ENCODE measurements around the gene C10orf90. TPM values are rescaled to one million over a fixed set of nuclear protein-coding genes. Genes with fewer than 3 reads are reported as not detected.

C10orf90 gene
- total and polyA plus RNA-seq, 9 donors = not detected

GRCh38 chr10:126407831-126408230 lies 262.7 kb downstream of the C10orf90 start:
- H3K4me1 ChIP-seq (ENCODE audit: insufficient read depth) = no peaks in the 10 kb centered on the region
- intact Hi-C loops (cut with DNase I) = no loop called here
- 85 to 91% (median 90%) methylated on average over 2 of the region's 2 CpGs for WGBS, 3 donors
- no peaks in the 10 kb centered on the region for H3K27me3 ChIP-seq
- no peak for DNase-seq
- no peaks in the 10 kb centered on the region for H3K9me3 ChIP-seq
- no peaks in the 10 kb centered on the region for H3K36me3 ChIP-seq
- TF ChIP-seq EP300 (IDR thresholded peaks at IDR 0.05) (no peak), POLR2A (IDR thresholded peaks at IDR 0.05) (no peak)
- TF ChIP-seq, protein P1, sequence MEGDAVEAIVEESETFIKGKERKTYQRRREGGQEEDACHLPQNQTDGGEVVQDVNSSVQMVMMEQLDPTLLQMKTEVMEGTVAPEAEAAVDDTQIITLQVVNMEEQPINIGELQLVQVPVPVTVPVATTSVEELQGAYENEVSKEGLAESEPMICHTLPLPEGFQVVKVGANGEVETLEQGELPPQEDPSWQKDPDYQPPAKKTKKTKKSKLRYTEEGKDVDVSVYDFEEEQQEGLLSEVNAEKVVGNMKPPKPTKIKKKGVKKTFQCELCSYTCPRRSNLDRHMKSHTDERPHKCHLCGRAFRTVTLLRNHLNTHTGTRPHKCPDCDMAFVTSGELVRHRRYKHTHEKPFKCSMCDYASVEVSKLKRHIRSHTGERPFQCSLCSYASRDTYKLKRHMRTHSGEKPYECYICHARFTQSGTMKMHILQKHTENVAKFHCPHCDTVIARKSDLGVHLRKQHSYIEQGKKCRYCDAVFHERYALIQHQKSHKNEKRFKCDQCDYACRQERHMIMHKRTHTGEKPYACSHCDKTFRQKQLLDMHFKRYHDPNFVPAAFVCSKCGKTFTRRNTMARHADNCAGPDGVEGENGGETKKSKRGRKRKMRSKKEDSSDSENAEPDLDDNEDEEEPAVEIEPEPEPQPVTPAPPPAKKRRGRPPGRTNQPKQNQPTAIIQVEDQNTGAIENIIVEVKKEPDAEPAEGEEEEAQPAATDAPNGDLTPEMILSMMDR (IDR thresholded peaks at IDR 0.05) = no peak
- H3K4me3 ChIP-seq = no peak overlapping the region
- H3K27ac ChIP-seq = no peak overlapping the region

DNA sequence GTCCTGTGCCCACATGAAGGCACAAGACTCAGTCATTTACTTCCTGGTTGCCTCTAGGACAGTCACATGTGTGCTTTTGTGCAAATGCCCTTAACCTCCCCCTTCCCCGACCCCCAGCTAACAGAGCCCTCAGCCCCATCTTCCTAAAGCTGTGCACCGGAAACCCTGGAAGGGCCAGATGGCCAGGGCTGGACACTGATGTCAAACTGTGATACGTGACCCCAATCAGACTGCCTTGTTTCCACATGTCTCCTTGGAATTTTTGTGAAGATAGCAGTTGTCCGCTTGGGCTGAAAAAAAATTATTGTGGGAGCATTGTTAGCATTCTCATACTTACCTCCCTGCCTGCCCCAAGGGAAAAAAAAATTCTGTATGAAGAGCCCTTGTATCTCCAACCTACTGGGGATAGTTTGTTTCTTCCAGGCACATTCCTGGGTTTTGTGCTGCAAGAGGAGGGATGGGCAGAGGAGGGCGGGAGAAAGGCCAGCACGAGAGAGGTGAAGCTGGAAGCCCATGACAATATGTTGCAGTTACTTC lies 265.2 kb downstream of the C10orf90 start:
- no peak overlapping the region for H3K27ac ChIP-seq
- WGBS, 3 donors = 66 to 75% (median 66%) methylated on average over 6 of the region's 6 CpGs
- H3K36me3 ChIP-seq = no peaks in the 10 kb centered on the region
- no peaks in the 10 kb centered on the region for H3K4me1 ChIP-seq (ENCODE audit: insufficient read depth)
- no peaks in the 10 kb centered on the region for H3K9me3 ChIP-seq
- no peaks in the 10 kb centered on the region for H3K27me3 ChIP-seq
- intact Hi-C loops (cut with DNase I) = no loop called here
- no peak overlapping the region for H3K4me3 ChIP-seq
- DNase-seq = no peak
- TF ChIP-seq EP300 (IDR thresholded peaks at IDR 0.05) = no peak
- TF ChIP-seq POLR2A (IDR thresholded peaks at IDR 0.05) = no peak
- TF ChIP-seq, protein P1 (IDR thresholded peaks at IDR 0.05) = no peak

DNA sequence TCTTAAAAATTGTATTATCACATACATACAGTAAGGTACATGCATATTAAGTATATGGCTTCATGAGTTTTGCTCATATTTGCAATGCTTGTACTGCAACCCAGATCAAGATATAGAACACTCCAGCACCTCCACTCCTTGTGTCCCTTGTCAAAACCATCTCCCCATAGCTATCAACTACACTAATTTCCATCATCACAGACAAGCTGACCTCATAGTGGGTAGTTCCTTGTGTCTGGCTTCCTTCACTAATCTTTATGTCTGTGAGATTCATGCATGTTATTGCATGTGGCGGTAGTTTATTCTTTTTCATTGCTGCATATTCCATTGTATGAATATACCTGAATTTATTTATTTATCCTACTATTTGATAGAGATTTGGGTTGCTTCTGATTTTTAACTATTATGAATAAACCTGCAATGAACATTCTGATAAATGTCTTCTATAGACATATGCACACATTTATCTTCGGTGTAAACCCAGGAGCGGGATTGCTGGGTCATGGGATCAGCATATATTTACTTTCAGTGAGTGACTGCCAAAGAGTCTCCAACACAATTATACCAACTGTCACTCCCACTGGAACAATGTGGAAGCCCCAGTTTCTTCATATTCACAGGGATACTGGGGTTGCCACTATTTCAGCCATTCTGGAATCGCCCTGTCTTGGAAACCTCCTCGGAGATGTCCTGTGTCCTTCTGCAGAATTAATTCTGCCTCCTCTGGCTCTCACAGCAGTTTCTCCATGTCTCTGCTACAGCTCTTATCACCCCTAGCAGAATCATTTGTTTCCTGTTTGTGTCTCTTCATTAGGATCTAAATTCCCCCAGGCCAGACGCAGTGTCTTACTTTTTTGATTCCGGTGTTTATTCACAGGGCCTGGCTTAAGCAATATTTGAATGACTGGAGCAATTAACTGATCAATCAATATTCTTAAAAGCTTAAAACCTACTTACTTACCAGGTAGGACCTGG lies 267.5 kb downstream of the C10orf90 start:
- no peak overlapping the region for H3K27ac ChIP-seq

GRCh38 chr10:126400641-126401040 lies 269.9 kb downstream of the C10orf90 start:
- no peaks in the 10 kb centered on the region for H3K9me3 ChIP-seq
- WGBS, 3 donors = 84 to 93% (median 88%) methylated on average over 4 of the region's 4 CpGs
- H3K4me1 ChIP-seq (ENCODE audit: insufficient read depth) = no peaks in the 10 kb centered on the region
- no peak overlapping the region for H3K27ac ChIP-seq
- intact Hi-C loops (cut with DNase I) = no loop called here
- no peak for TF ChIP-seq POLR2A (IDR thresholded peaks at IDR 0.05)
- TF ChIP-seq EP300 (IDR thresholded peaks at IDR 0.05) = no peak
- TF ChIP-seq, protein P1 (IDR thresholded peaks at IDR 0.05) = no peak
- no peaks in the 10 kb centered on the region for H3K36me3 ChIP-seq
- H3K27me3 ChIP-seq = no peaks in the 10 kb centered on the region
- DNase-seq = no peak
- no peak overlapping the region for H3K4me3 ChIP-seq

More for the DNA sequence above, 267.5 kb downstream of the C10orf90 start:
- no peaks in the 10 kb centered on the region for H3K27me3 ChIP-seq
- H3K4me1 ChIP-seq (ENCODE audit: insufficient read depth) = no peaks in the 10 kb centered on the region
- TF ChIP-seq, protein P1 (IDR thresholded peaks at IDR 0.05) = no peak
- TF ChIP-seq POLR2A (IDR thresholded peaks at IDR 0.05) (no peak), EP300 (IDR thresholded peaks at IDR 0.05) (no peak)
- intact Hi-C loops (cut with DNase I) = no loop called here
- DNase-seq = no peak
- H3K4me3 ChIP-seq = no peak overlapping the region
- H3K9me3 ChIP-seq = no peaks in the 10 kb centered on the region
- no peaks in the 10 kb centered on the region for H3K36me3 ChIP-seq
- WGBS, 3 donors = 54 to 63% (median 57%) methylated on average over 7 of the region's 7 CpGs

Measured in ovary (tissue), 9 donors.